ENCODE results near the gene BCLAF3.

BCLAF3 gene

GRCh38 chrX:19990556-19991349, at the start of gene BCLAF3:
Gene BCLAF3 (minus strand): TSS chrX:19991061. CDS start chrX:19970264, 20,797 bp downstream.
- DNase-seq (ENCODE audit: low spot score), result peak; percentile 87

GRCh38 chrX:20038966-20039365, 48.1 kb upstream of the BCLAF3 start:
- no peak for DNase-seq (ENCODE audit: low spot score)

GRCh38 chrX:20037186-20037585, 46.3 kb upstream of the BCLAF3 start:
- DNase-seq (ENCODE audit: low spot score), result no peak

- DNase-seq (ENCODE audit: low spot score), result no peak
These were observed 41.3 kb upstream of the BCLAF3 start for GRCh38 chrX:20032201-20032600.

GRCh38 chrX:20029728-20030127, 38.9 kb upstream of the BCLAF3 start:
- no peak for DNase-seq (ENCODE audit: low spot score)

GRCh38 chrX:20028588-20028987, 37.7 kb upstream of the BCLAF3 start:
- DNase-seq (ENCODE audit: low spot score), result no peak

- no peak for DNase-seq (ENCODE audit: low spot score)
These were observed 35.4 kb upstream of the BCLAF3 start for GRCh38 chrX:20026278-20026677.

GRCh38 chrX:20019672-20020365, 29.0 kb upstream of the BCLAF3 start:
- no peak for DNase-seq (ENCODE audit: low spot score)

- DNase-seq (ENCODE audit: low spot score), result no peak
These were observed 25.7 kb upstream of the BCLAF3 start for GRCh38 chrX:20016616-20016945.

- DNase-seq (ENCODE audit: low spot score), result no peak
These were observed 25.2 kb upstream of the BCLAF3 start for GRCh38 chrX:20015945-20016615.

GRCh38 chrX:20015422-20015821, 24.6 kb upstream of the BCLAF3 start:
- DNase-seq (ENCODE audit: low spot score), result no peak

- DNase-seq (ENCODE audit: low spot score), result no peak
These were observed 20.7 kb upstream of the BCLAF3 start for GRCh38 chrX:20011608-20012007.

GRCh38 chrX:20007962-20008622, 17.2 kb upstream of the BCLAF3 start:
- no peak for DNase-seq (ENCODE audit: low spot score)

GRCh38 chrX:20005883-20006282, 15.0 kb upstream of the BCLAF3 start:
- DNase-seq (ENCODE audit: low spot score), result no peak

GRCh38 chrX:20001588-20001987, 10.7 kb upstream of the BCLAF3 start:
- no peak for DNase-seq (ENCODE audit: low spot score)

GRCh38 chrX:19991350-19991718, 473 bp upstream of the BCLAF3 start:
- DNase-seq (ENCODE audit: low spot score), result peak; percentile 9

- DNase-seq (ENCODE audit: low spot score), result peak; percentile 18
These were observed 708 bp downstream of the BCLAF3 start for GRCh38 chrX:19990151-19990555.

GRCh38 chrX:19987856-19988255, 3.0 kb downstream of the BCLAF3 start:
- no peak for DNase-seq (ENCODE audit: low spot score)

- no peak for DNase-seq (ENCODE audit: low spot score)
These were observed 4.3 kb downstream of the BCLAF3 start for GRCh38 chrX:19986531-19986930.

- DNase-seq (ENCODE audit: low spot score), result no peak
These were observed 8.9 kb downstream of the BCLAF3 start for GRCh38 chrX:19981947-19982346.

- no peak for DNase-seq (ENCODE audit: low spot score)
These were observed 15.0 kb downstream of the BCLAF3 start for GRCh38 chrX:19975845-19976244.

- DNase-seq (ENCODE audit: low spot score), result no peak
These were observed 17.9 kb downstream of the BCLAF3 start for GRCh38 chrX:19972984-19973383.

GRCh38 chrX:19968276-19968675, 22.6 kb downstream of the BCLAF3 start:
- no peak for DNase-seq (ENCODE audit: low spot score)

All from CD4-positive, alpha-beta T cell treated with Interleukin-15 for 4 hours (primary cell).